Measurements from ENCODE around the gene IGFL1.
"Not testable (repeated sequence)": the region's sequence is repeated elsewhere in the genome, so short reads cannot be mapped to it uniquely, and the experiment has no call there.

The IGFL1 gene

DNA sequence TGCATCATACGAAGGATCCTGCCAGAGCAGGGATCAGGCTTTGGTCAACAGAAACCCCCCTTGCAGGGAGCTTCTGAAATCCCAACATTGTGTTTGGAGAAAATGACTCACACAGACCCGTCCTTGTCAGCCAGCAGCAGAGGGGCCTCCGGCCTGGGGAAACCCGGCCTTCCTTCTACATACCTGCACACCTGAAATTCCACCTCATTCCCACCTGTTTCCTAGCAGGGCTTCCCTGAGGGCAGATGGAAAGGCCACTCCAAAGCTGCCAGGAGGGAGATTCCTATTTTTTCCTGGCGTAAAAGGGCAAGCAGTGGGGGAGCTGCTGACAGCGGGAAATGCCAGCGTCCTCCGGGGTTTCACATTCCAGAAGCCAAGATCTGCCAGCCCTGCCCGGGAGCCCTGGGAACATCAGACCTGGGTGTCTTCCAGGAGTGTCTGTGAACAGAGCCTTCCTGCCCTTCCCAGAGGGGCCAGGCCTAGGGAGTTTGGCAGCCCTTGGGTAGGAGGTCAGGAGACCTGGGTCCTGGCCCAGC lies 3.0 kb upstream of the IGFL1 start:
- DNase-seq = no peak

- no peak for DNase-seq
Observed at GRCh38 chr19:46232029-46232428, 2.5 kb downstream of the IGFL1 start.

- no peak for DNase-seq
Observed at GRCh38 chr19:46232468-46232867, 2.9 kb downstream of the IGFL1 start.

GRCh38 chr19:46232938-46233621 lies 3.5 kb downstream of the IGFL1 start:
- DNase-seq = no peak

- DNase-seq = not testable (repeated sequence)
Observed at GRCh38 chr19:46233871-46234270, 4.3 kb downstream of the IGFL1 start.

- DNase-seq = not testable (repeated sequence)
Observed at GRCh38 chr19:46238141-46238540, 8.6 kb downstream of the IGFL1 start.

GRCh38 chr19:46239193-46240024 lies 9.9 kb downstream of the IGFL1 start:
- DNase-seq = no peak

GRCh38 chr19:46240693-46241092 lies 11.2 kb downstream of the IGFL1 start:
- DNase-seq = no peak

- DNase-seq = no peak
Observed at GRCh38 chr19:46241626-46242025, 12.1 kb downstream of the IGFL1 start.

- not testable (repeated sequence) for DNase-seq
Observed at GRCh38 chr19:46243081-46243654, 13.6 kb downstream of the IGFL1 start.

DNA sequence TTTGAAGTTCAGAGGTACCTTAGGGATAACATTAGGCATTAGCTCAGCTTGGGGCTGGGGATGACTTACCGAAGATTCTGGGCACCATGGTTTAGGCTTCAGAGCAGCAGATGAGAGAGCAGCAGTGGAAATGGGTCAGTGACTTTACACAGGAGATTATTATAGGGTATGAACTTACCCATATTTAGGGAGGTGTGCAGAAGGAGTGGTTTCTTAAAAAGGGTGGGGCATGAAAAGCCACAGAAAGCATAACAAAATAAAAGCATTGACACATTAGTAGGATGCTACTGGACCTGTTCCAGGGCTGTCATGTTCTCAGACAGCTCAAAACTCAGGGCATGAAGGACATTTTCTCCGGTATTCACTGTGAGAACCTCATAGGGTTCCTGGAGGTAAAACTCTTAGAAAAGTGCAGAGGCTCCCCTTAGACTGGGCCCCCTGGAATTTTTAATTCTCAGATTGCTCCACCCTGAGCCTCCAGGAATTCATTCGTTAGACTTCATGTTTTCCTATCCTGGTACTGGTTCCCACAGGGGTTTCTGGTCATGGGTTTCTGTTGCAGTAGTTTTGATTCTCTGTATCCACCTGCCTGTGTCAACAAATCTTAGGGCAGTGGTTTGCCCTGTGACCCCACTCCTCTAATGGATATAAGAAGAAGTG lies 20.7 kb downstream of the IGFL1 start:
- DNase-seq = no peak

GRCh38 chr19:46251416-46251815 lies 21.9 kb downstream of the IGFL1 start:
- no peak for DNase-seq

GRCh38 chr19:46254776-46255175 lies 25.2 kb downstream of the IGFL1 start:
- no peak for DNase-seq

DNA sequence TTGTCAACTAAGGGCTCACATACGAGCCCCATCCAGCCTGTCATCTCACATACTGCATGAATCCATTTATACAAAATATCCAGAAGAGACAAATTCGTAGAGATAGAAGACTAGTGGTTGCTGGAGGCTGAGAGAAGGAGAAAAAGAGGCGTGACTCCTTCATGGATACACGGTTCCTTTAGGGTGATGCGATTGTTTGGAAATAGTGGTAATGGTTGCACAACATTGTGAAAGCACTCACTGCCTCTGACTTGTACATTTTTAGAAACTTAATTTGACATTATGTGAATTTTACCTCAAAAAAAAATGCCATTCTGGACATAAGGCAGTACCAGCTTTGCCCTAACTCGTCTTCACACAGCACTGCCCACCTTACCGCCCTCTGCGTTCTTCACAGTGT lies 27.3 kb downstream of the IGFL1 start:
- DNase-seq = no peak

GRCh38 chr19:46261501-46261900 lies 32.0 kb downstream of the IGFL1 start:
- DNase-seq = not testable (repeated sequence)

DNA sequence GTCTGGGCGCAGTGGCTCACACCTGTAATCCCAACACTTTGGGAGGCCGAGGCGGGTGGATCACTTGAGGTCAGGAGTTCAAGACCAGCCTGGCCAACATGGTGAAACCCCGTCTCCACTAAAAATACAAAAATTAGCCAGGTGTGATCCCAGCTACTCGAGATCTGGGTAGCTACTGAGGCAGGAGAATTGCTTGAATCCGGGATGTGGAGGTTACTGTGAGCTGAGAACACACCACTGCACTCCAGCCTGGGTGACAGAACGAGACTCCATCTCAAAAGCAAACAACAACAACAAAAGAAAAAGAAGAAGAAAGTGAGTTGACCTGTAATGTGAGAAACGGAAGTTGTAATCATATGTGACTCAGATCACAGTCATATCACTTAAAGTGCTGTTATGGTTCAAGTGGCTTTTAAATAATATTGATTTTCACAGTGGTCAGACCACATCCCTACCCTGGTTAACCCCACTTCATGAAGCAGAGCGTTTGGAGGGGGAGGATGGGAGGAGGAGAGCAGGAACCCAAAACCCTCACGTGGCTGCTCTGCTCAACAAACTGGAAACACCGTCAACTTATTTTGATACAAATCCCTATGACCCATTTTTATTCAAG lies 33.2 kb downstream of the IGFL1 start:
- DNase-seq = not testable (repeated sequence)

GRCh38 chr19:46264801-46265200 lies 35.3 kb downstream of the IGFL1 start:
- not testable (repeated sequence) for DNase-seq

DNA sequence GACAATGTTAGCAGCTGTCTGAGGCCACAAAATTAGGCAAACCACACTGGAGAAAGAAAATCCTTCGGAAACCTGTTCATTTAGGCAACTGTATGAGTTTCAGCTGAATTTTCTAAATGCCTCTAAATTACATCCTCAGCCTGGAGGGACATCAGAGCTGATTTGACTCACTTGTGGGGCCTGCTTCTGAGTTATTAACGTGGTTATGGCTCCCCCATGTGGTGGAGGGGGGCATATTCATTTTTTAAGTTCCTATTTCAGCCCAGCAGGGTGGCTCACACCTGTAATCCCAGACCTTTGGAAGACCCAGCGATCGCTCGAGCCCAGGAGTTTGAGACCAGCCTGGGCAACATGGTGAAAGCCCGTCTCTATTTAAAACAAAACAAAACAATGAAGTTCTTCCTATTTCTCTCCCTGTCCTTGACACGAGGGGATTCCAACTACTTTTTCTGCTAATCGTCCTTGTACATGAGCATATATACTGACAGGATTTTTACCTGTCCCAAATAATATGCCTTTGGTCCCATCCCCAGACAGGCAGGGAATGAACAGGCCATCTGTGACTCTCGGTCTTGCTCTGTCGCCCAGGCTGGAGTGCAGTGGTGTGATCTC lies 35.8 kb downstream of the IGFL1 start:
- peak; percentile 21 for DNase-seq

GRCh38 chr19:46269101-46269500 lies 39.6 kb downstream of the IGFL1 start:
- no peak for DNase-seq

GRCh38 chr19:46270521-46271256 lies 41.1 kb downstream of the IGFL1 start:
- DNase-seq = no peak

- no peak for DNase-seq
Observed at GRCh38 chr19:46271481-46272197, 42.1 kb downstream of the IGFL1 start.

All from NCI-H1417 treated with DMSO at 0.1 percent for 48 hours (cell line).